Stomach (tissue), 9 donors: ENCODE results near the gene ZIK1. TPM values are rescaled to one million over a fixed set of nuclear protein-coding genes. Genes with fewer than 3 reads are reported as not detected.

Experiments used
- DNase-seq, 2 donors: peaks; one replicate each; pipeline versions ENCODE4 v3.0.0 to v3.0.0-alpha.2; 2013 to 2019
- H3K27ac ChIP-seq, 5 donors: fragments of 200-600 bp in 4 of 5; sonication (generic) in 4 of 5; one replicate each; pipeline ENCODE4 v1.5.1; 2013 to 2019; ENCODE audit warnings: mild to moderate bottlenecking in 1 of 5, moderate library complexity in 1 of 5
- H3K27me3 ChIP-seq, 3 donors: fragments of 200-600 bp; sonication (generic); one replicate each; pipeline ENCODE4 v1.5.1; 2017 to 2019; ENCODE audit warnings: mixed run types in 1 of 3
- H3K36me3 ChIP-seq, 4 donors: fragments of 200-600 bp; sonication (generic); 1 replicate in 3 of 4; 2 replicates in 1 of 4; pipeline ENCODE4 v1.5.1; 2016 to 2019
- H3K4me1 ChIP-seq, 4 donors: fragments of 200-600 bp; sonication (generic); one replicate each; pipeline ENCODE4 v1.5.1; 2016 to 2019
- H3K4me3 ChIP-seq, 4 donors: fragments of 200-600 bp; sonication (generic) in 3 of 4; one replicate each; pipeline ENCODE4 v1.5.1; 2016 to 2019; ENCODE audit warnings: mild to moderate bottlenecking in 1 of 4
- H3K9me3 ChIP-seq, 4 donors: fragments of 200-600 bp; sonication (generic); one replicate each; pipeline ENCODE4 v1.5.1; 2016 to 2019
- EP300 ChIP-seq: sonication (generic); formaldehyde crosslinking; IDR thresholded peaks from one replicate; pipeline ENCODE4 v1.6.1; 2017; ENCODE audit warnings: antibody characterized with exemption
- POLR2A ChIP-seq, 4 donors: fragments of 450-650 bp; IDR thresholded peaks; one replicate each; pipeline ENCODE4 v1.6.1; 2016; ENCODE audit warnings: antibody characterized with exemption in 4 of 4, control low read depth in 2 of 4, mild to moderate bottlenecking in 1 of 4, moderate library complexity in 1 of 4
- POLR2AphosphoS5 ChIP-seq, 3 donors: sonication (generic); formaldehyde crosslinking; IDR thresholded peaks; one replicate each; pipeline ENCODE4 v1.6.1; 2016; ENCODE audit warnings: antibody characterized with exemption in 3 of 3
- WGBS, 5 donors: extraction: QIAGEN DNeasy Blood & Tissue Kit in 3 of 5; methylation state at CpG; one replicate each; pipeline versions ENCODE4 v1.1.5 to v1.1.7; 2013 to 2018; 5-methylcytosine and 5-hydroxymethylcytosine counted together
- intact Hi-C: fragments of 100-400 bp; cut with DNase I; formaldehyde crosslinking; loops from one replicate; pipeline ENCODE4 v1.15.1; 2023; ENCODE audit warnings: low total_unique reads
- polyA plus RNA-seq, 3 donors: library from polyadenylated mRNA; stranded (reverse); fragments of 200-250 nt; gene quantifications; one replicate each; pipeline ENCODE4 v1.2.3, GENCODE V29; 2013
- total RNA-seq, 5 donors: library from RNA; depleted of rRNA; stranded (reverse); fragments of >200 nt; gene quantifications; one replicate each; pipeline versions ENCODE4 v1.1.0 to v1.2.3, GENCODE V29; 2014 to 2016
- TF ChIP-seq, protein P1 (sequence below), 7 experiments: fragments of 450-650 bp in 4 of 7; fragments of 200-600 bp in 3 of 7; sonication (generic) in 3 of 7; IDR thresholded peaks; one replicate each; pipeline ENCODE4 v1.5.1; 2016 to 2019; ENCODE audit warnings: antibody characterized with exemption in 7 of 7, control low read depth in 2 of 7, mild to moderate bottlenecking in 1 of 7
- donor health status: healthy with polysubstance abuse.
- donor health status: Bipolar disorder and iron deficiency.
- donor health status: healthy.

Gene ZIK1
- total and polyA plus RNA-seq, 8 donors = 0.29 to 14.7 (median 0.90) TPM; not detected in 2

DNA sequence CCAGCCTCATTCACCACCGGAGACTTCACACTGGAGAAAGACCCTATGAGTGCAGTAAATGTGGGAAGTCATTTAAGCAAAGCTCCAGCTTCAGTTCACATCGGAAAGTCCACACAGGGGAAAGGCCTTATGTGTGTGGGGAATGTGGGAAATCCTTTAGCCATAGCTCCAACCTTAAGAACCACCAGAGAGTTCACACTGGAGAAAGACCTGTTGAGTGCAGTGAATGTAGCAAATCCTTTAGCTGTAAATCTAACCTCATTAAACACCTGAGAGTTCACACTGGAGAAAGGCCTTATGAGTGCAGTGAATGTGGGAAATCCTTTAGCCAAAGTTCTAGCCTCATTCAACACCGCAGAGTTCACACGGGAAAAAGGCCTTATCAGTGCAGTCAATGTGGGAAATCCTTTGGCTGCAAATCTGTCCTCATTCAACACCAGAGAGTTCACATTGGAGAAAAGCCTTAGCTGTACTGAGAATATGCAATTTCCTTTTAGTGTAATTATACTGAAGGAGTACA, 57.8 kb downstream of the ZIK1 start:
- H3K27me3 ChIP-seq = no peaks in the 10 kb centered on the region
- H3K4me3 ChIP-seq = no peak overlapping the region
- TF ChIP-seq EP300 = no peak
- TF ChIP-seq POLR2AphosphoS5 (IDR thresholded peaks at IDR 0.05) = no peak
- TF ChIP-seq, protein P1, sequence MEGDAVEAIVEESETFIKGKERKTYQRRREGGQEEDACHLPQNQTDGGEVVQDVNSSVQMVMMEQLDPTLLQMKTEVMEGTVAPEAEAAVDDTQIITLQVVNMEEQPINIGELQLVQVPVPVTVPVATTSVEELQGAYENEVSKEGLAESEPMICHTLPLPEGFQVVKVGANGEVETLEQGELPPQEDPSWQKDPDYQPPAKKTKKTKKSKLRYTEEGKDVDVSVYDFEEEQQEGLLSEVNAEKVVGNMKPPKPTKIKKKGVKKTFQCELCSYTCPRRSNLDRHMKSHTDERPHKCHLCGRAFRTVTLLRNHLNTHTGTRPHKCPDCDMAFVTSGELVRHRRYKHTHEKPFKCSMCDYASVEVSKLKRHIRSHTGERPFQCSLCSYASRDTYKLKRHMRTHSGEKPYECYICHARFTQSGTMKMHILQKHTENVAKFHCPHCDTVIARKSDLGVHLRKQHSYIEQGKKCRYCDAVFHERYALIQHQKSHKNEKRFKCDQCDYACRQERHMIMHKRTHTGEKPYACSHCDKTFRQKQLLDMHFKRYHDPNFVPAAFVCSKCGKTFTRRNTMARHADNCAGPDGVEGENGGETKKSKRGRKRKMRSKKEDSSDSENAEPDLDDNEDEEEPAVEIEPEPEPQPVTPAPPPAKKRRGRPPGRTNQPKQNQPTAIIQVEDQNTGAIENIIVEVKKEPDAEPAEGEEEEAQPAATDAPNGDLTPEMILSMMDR (IDR thresholded peaks at IDR 0.05) = no peak
- no peak for TF ChIP-seq POLR2A (IDR thresholded peaks at IDR 0.05)
- peaks cover 54 to 100% (median 81%) of the 10 kb centered on the region in 4 donors for H3K9me3 ChIP-seq
- WGBS, 5 donors = 96 to 100% (median 98%) methylated on average over 4 of the region's 4 CpGs
- no peaks in the 10 kb centered on the region for H3K4me1 ChIP-seq
- H3K36me3 ChIP-seq = peaks cover 49 to 76% (median 66%) of the 10 kb centered on the region in 4 donors
- no peak overlapping the region for H3K27ac ChIP-seq
- intact Hi-C loops = no loop called here
- DNase-seq = no peak

DNA sequence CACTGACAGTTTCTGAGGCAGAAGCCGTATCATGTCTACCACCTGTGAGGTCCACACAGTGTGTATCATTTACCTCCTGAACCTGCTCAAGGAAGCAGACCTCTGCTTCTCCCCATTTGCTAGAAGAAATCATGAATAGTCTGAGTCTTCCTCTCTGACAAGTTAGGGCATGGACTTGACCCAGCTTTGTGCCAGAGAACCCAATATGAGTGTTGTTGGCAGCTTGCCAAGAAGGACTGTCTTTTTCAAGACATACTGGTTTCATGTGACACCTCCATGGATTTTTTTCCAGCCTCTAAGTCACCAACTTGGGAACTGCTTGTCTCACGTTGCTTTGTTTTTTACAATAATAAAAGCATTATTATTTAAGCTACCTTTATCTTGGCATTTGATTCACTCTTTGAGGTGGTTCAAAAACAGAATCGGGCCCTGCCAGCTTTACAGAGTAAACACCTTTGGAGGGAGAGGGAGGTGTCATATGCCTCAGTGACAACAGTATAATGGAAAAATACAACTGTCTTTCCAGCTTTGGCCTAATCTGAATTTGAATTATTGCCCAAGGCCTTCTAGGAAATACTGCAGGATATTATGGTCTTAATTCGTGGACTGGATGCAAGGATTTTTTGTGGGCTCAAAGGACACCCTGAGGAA, 58.6 kb downstream of the ZIK1 start:
- intact Hi-C loops = no loop called here
- H3K27me3 ChIP-seq = no peaks in the 10 kb centered on the region
- H3K4me3 ChIP-seq = no peak overlapping the region
- WGBS, 5 donors = 85 to 98% (median 94%) methylated on average over 4 of the region's 4 CpGs
- H3K4me1 ChIP-seq = no peaks in the 10 kb centered on the region
- no peak for DNase-seq
- no peak overlapping the region for H3K27ac ChIP-seq
- H3K9me3 ChIP-seq = peaks cover 46 to 98% (median 78%) of the 10 kb centered on the region in 4 donors
- peaks cover 43 to 68% (median 59%) of the 10 kb centered on the region in 4 donors for H3K36me3 ChIP-seq
- no peak for TF ChIP-seq POLR2A (IDR thresholded peaks at IDR 0.05)
- TF ChIP-seq, protein P1 (IDR thresholded peaks at IDR 0.05) = no peak

Other genes starting within 250 kb of the ZIK1 start
- 10 to 100 TPM in 2 of 5 donors, 1 to 10 TPM in 2, not detected in 1; 1.2 to 16.1 (median 8.2) TPM for gene ZNF304, start 232.9 kb upstream of the ZIK1 start, total RNA-seq
- 1 to 10 TPM; 1.2 to 3.4 (median 1.3) TPM for gene ZNF304, start 232.9 kb upstream of the ZIK1 start, polyA plus RNA-seq
- gene TRAPPC2B, start 220.6 kb upstream of the ZIK1 start, total RNA-seq = 10 to 100 TPM in 3 of 5 donors, 1 to 10 TPM in 1, not detected in 1; 4.1 to 42.0 (median 17.4) TPM
- 10 to 100 TPM; 11.6 to 23.5 (median 21.9) TPM for gene TRAPPC2B, start 220.6 kb upstream of the ZIK1 start, polyA plus RNA-seq
- 1 to 10 TPM in 2 of 5 donors, under 1 TPM in 1, not detected in 2; under 0.01 to 3.0 (median 1.7) TPM for gene ZNF547, start 220.6 kb upstream of the ZIK1 start, total RNA-seq
- 1 to 10 TPM in 2 of 3 donors, under 1 TPM in 1; 0.50 to 2.4 (median 1.8) TPM for gene ZNF547, start 220.6 kb upstream of the ZIK1 start, polyA plus RNA-seq
- gene ZNF548, start 194.3 kb upstream of the ZIK1 start, total RNA-seq = 10 to 100 TPM in 4 of 5 donors, 1 to 10 TPM in 1; 5.5 to 48.5 (median 16.8) TPM
- gene ZNF548, start 194.3 kb upstream of the ZIK1 start, polyA plus RNA-seq = 1 to 10 TPM; 2.6 to 4.8 (median 3.4) TPM
- 100 to 1,000 TPM in 1 of 5 donors, 10 to 100 TPM in 2, 1 to 10 TPM in 2; 2.3 to 138 (median 21.9) TPM for gene ZNF17, start 173.0 kb upstream of the ZIK1 start, total RNA-seq
- gene ZNF17, start 173.0 kb upstream of the ZIK1 start, polyA plus RNA-seq = 1 to 10 TPM; 1.5 to 2.0 (median 1.6) TPM
- 10 to 100 TPM in 3 of 5 donors, 1 to 10 TPM in 2; 5.3 to 28.1 (median 11.7) TPM for gene ZNF749, start 148.8 kb upstream of the ZIK1 start, total RNA-seq
- gene ZNF749, start 148.8 kb upstream of the ZIK1 start, polyA plus RNA-seq = 1 to 10 TPM; 4.6 to 7.9 (median 6.7) TPM
- gene VN1R1, start 127.0 kb upstream of the ZIK1 start, total RNA-seq = 1 to 10 TPM in 2 of 5 donors, not detected in 3; 1.5 to 9.0 TPM
- gene VN1R1, start 127.0 kb upstream of the ZIK1 start, polyA plus RNA-seq = under 1 TPM in 1 of 3 donors, not detected in 2; 0.33 TPM
- 10 to 100 TPM in 1 of 5 donors, 1 to 10 TPM in 4; 1.4 to 25.9 (median 3.2) TPM for gene ZNF772, start 106.6 kb upstream of the ZIK1 start, total RNA-seq
- gene ZNF772, start 106.6 kb upstream of the ZIK1 start, polyA plus RNA-seq = 1 to 10 TPM in 1 of 3 donors, under 1 TPM in 2; 0.37 to 1.1 (median 0.92) TPM
- gene ZNF419, start 96.4 kb upstream of the ZIK1 start, total RNA-seq = 10 to 100 TPM in 3 of 5 donors, 1 to 10 TPM in 1, not detected in 1; 1.3 to 23.9 (median 13.0) TPM
- gene ZNF419, start 96.4 kb upstream of the ZIK1 start, polyA plus RNA-seq = 1 to 10 TPM; 1.4 to 4.6 (median 2.0) TPM
- 1 to 10 TPM in 4 of 5 donors, under 1 TPM in 1; 0.45 to 9.9 (median 1.4) TPM for gene ZNF773, start 84.2 kb upstream of the ZIK1 start, total RNA-seq
- 1 to 10 TPM; 1.3 to 4.6 (median 2.4) TPM for gene ZNF773, start 84.2 kb upstream of the ZIK1 start, polyA plus RNA-seq
- gene ZNF549, start 56.8 kb upstream of the ZIK1 start, total RNA-seq = 10 to 100 TPM in 1 of 5 donors, 1 to 10 TPM in 4; 2.3 to 15.2 (median 6.7) TPM
- gene ZNF549, start 56.8 kb upstream of the ZIK1 start, polyA plus RNA-seq = 1 to 10 TPM; 1.2 to 2.3 (median 2.0) TPM
- 10 to 100 TPM in 3 of 5 donors, 1 to 10 TPM in 2; 2.8 to 35.0 (median 12.5) TPM for gene ZNF550, start 24.3 kb upstream of the ZIK1 start, total RNA-seq
- gene ZNF550, start 24.3 kb upstream of the ZIK1 start, polyA plus RNA-seq = 1 to 10 TPM; 1.1 to 3.0 (median 1.7) TPM
- gene ZNF416, start 5.2 kb upstream of the ZIK1 start, total RNA-seq = 10 to 100 TPM in 1 of 5 donors, 1 to 10 TPM in 2, under 1 TPM in 1, not detected in 1; 0.87 to 25.0 (median 3.8) TPM
- 1 to 10 TPM in 2 of 3 donors, under 1 TPM in 1; 1.00 to 2.7 (median 2.3) TPM for gene ZNF416, start 5.2 kb upstream of the ZIK1 start, polyA plus RNA-seq
- gene ZNF530, start 15.7 kb downstream of the ZIK1 start, total RNA-seq = 1 to 10 TPM in 3 of 5 donors, not detected in 2; 1.0 to 6.4 (median 2.3) TPM
- gene ZNF530, start 15.7 kb downstream of the ZIK1 start, polyA plus RNA-seq = 1 to 10 TPM in 2 of 3 donors, under 1 TPM in 1; 0.81 to 3.8 (median 2.2) TPM
- 10 to 100 TPM in 4 of 5 donors, 1 to 10 TPM in 1; 6.2 to 21.7 (median 11.6) TPM for gene ZNF134, start 30.1 kb downstream of the ZIK1 start, total RNA-seq
- gene ZNF134, start 30.1 kb downstream of the ZIK1 start, polyA plus RNA-seq = 1 to 10 TPM; 3.8 to 5.0 (median 4.2) TPM
- 10 to 100 TPM in 3 of 5 donors, 1 to 10 TPM in 2; 5.4 to 37.1 (median 14.6) TPM for gene ZNF211, start 49.0 kb downstream of the ZIK1 start, total RNA-seq
- 1 to 10 TPM; 4.4 to 9.8 (median 5.7) TPM for gene ZNF211, start 49.0 kb downstream of the ZIK1 start, polyA plus RNA-seq
- 1 to 10 TPM in 1 of 5 donors, not detected in 4; 1.5 TPM for gene ZSCAN4, start 84.8 kb downstream of the ZIK1 start, total RNA-seq
- gene ZSCAN4, start 84.8 kb downstream of the ZIK1 start, polyA plus RNA-seq = under 1 TPM in 2 of 3 donors, not detected in 1; 0.05 to 0.76 TPM
- 10 to 100 TPM in 2 of 5 donors, 1 to 10 TPM in 1, under 1 TPM in 1, not detected in 1; 0.87 to 18.7 (median 10.1) TPM for gene ZNF551, start 97.8 kb downstream of the ZIK1 start, total RNA-seq
- gene ZNF551, start 97.8 kb downstream of the ZIK1 start, polyA plus RNA-seq = 1 to 10 TPM in 2 of 3 donors, under 1 TPM in 1; 1.00 to 1.8 (median 1.6) TPM
- gene ZNF154, start 125.1 kb downstream of the ZIK1 start, total RNA-seq = 10 to 100 TPM in 1 of 5 donors, under 1 TPM in 2, not detected in 2; 0.45 to 21.8 (median 0.58) TPM
- gene ZNF154, start 125.1 kb downstream of the ZIK1 start, polyA plus RNA-seq = 1 to 10 TPM in 1 of 3 donors, under 1 TPM in 2; 0.25 to 2.3 (median 0.61) TPM
- gene ZNF671, start 143.5 kb downstream of the ZIK1 start, total RNA-seq = 10 to 100 TPM in 3 of 5 donors, 1 to 10 TPM in 1, under 1 TPM in 1; 0.58 to 33.3 (median 13.0) TPM
- 1 to 10 TPM in 2 of 3 donors, under 1 TPM in 1; 0.75 to 3.4 (median 1.2) TPM for gene ZNF671, start 143.5 kb downstream of the ZIK1 start, polyA plus RNA-seq
- gene ZNF776, start 162.7 kb downstream of the ZIK1 start, total RNA-seq = 10 to 100 TPM; 11.1 to 72.0 (median 27.7) TPM
- gene ZNF776, start 162.7 kb downstream of the ZIK1 start, polyA plus RNA-seq = 1 to 10 TPM; 1.9 to 4.4 (median 2.9) TPM
- gene ZNF586, start 185.5 kb downstream of the ZIK1 start, total RNA-seq = 10 to 100 TPM in 2 of 5 donors, 1 to 10 TPM in 2, not detected in 1; 7.5 to 46.4 (median 13.0) TPM
- 1 to 10 TPM; 5.5 to 7.2 (median 5.7) TPM for gene ZNF586, start 185.5 kb downstream of the ZIK1 start, polyA plus RNA-seq
- gene ZNF552, start 230.8 kb downstream of the ZIK1 start, total RNA-seq = 10 to 100 TPM; 17.7 to 84.4 (median 69.4) TPM
- 10 to 100 TPM in 2 of 3 donors, 1 to 10 TPM in 1; 9.6 to 15.5 (median 11.8) TPM for gene ZNF552, start 230.8 kb downstream of the ZIK1 start, polyA plus RNA-seq
- 10 to 100 TPM in 4 of 5 donors, not detected in 1; 10.4 to 60.6 (median 18.4) TPM for gene ZNF587B, start 246.2 kb downstream of the ZIK1 start, total RNA-seq
- gene ZNF587B, start 246.2 kb downstream of the ZIK1 start, polyA plus RNA-seq = 1 to 10 TPM; 3.0 to 5.2 (median 3.4) TPM